IgD-negative memory B cell (primary cell): Measurements from ENCODE around the gene MAGEC1. TPM values are rescaled to one million over a fixed set of nuclear protein-coding genes. Genes with fewer than 3 reads are reported as not detected.
A peak's percentile ranks its signal among the peaks of the same experiment; 100 is the strongest.

Source experiments
- H3K27ac Mint-ChIP-seq, 3 donors: one replicate each; pipeline ENCODE4 v1.8.0; 2020 to 2022; ENCODE audit warnings: mild to moderate bottlenecking in 3 of 3, mixed read lengths in 3 of 3, moderate library complexity in 1 of 3
- H3K27me3 Mint-ChIP-seq: one replicate; pipeline ENCODE4 v1.8.0; 2021; ENCODE audit warnings: mixed read lengths
- H3K36me3 Mint-ChIP-seq: one replicate; pipeline ENCODE4 v1.8.0; 2020; ENCODE audit warnings: mild to moderate bottlenecking, mixed read lengths
- H3K4me1 Mint-ChIP-seq, 3 donors: one replicate each; pipeline ENCODE4 v1.8.0; 2020 to 2022; ENCODE audit warnings: mixed read lengths in 3 of 3, mild to moderate bottlenecking in 1 of 3
- H3K4me3 Mint-ChIP-seq, 4 donors: one replicate each; pipeline ENCODE4 v1.8.0; 2020 to 2022; ENCODE audit warnings: mild to moderate bottlenecking in 4 of 4, mixed read lengths in 4 of 4, moderate library complexity in 3 of 4
- H3K9me3 Mint-ChIP-seq, 3 donors: one replicate each; pipeline ENCODE4 v1.8.0; 2020 to 2021; ENCODE audit warnings: mixed read lengths in 3 of 3, mild to moderate bottlenecking in 1 of 3
- polyA plus RNA-seq: library from polyadenylated mRNA; unstranded; fragments of 300-500 nt; fragmentation: Illumina TruSeq; gene quantifications from one replicate; pipeline ENCODE4 v1.2.3, GENCODE V29; 2021

MAGEC1 gene
- polyA plus RNA-seq, 1 donor from 2014 or later, result not detected

GRCh38 chrX:141947350-141947749 lies 43.7 kb downstream of the MAGEC1 start:
- Mint-ChIP-seq H3K9me3 (peaks cover 0 to 11% (median 0%) of the 10 kb centered on the region in 3 donors), H3K27ac (no peak overlapping the region), H3K4me3 (no peak overlapping the region), H3K27me3 (no peaks in the 10 kb centered on the region), H3K4me1 (no peaks in the 10 kb centered on the region), H3K36me3 (no peaks in the 10 kb centered on the region)

- H3K9me3 Mint-ChIP-seq, result peaks cover 1 to 8% (median 4%) of the 10 kb centered on the region in 3 donors
- H3K4me3 Mint-ChIP-seq, result peak overlapping the region in 1 of 4 donors; percentile 32
- no peak overlapping the region for H3K27ac Mint-ChIP-seq
- H3K27me3 Mint-ChIP-seq, result no peaks in the 10 kb centered on the region
- no peaks in the 10 kb centered on the region for H3K36me3 Mint-ChIP-seq
- no peaks in the 10 kb centered on the region for H3K4me1 Mint-ChIP-seq
These were observed 48.9 kb downstream of the MAGEC1 start for GRCh38 chrX:141952603-141953002.

- Mint-ChIP-seq H3K4me1 (no peaks in the 10 kb centered on the region), H3K9me3 (peaks cover 0 to 4% (median 2%) of the 10 kb centered on the region in 3 donors), H3K4me3 (no peak overlapping the region), H3K36me3 (no peaks in the 10 kb centered on the region), H3K27ac (no peak overlapping the region), H3K27me3 (no peaks in the 10 kb centered on the region)
These were observed 55.0 kb downstream of the MAGEC1 start for GRCh38 chrX:141958675-141959074.

Other genes starting within 250 kb of the MAGEC1 start
- not detected for gene SPANXD, start 205.2 kb upstream of the MAGEC1 start, polyA plus RNA-seq
- gene MAGEC3, start 65.6 kb upstream of the MAGEC1 start, polyA plus RNA-seq, result not detected